K562 (cell line): ENCODE data around the gene UGT1A9. TPM values are rescaled to one million over a fixed set of nuclear protein-coding genes. Genes with fewer than 3 reads are reported as not detected.

Source experiments
- ATAC-seq: fragments of 200-7000 bp; cut with Tn5 transposase; 3 replicates; pipeline ENCODE4 v1.9.1; 2020; ENCODE audit warnings: moderate library complexity
- BruUV-seq: library from RNA; stranded (reverse); fragments of 400-500 nt; replicated peaks from 2 replicates; lab custom pipeline; 2021; lab: Mats Ljungman, UMichigan
- CTCF ChIA-PET: fragments of 300-600 bp; formaldehyde crosslinking; extraction: SDS; loops from one replicate; lab custom pipeline; 2021; ENCODE audit warnings: low intra/inter-chr PET ratio; lab: Yijun Ruan, JAX
- POLR2A ChIA-PET: fragments of 300-600, 350-650 bp; sonication (Branson Sonifier 250); formaldehyde crosslinking; extraction: SDS; loops from one replicate; lab custom pipeline; 2021; ENCODE audit warnings: antibody characterized with exemption, inconsistent platforms; lab: Yijun Ruan, JAX
- DNase-seq, 4 experiments: peaks; one replicate each; pipeline versions ENCODE4 v3.0.0 to v3.0.0-alpha.2; 2011 to 2018; ENCODE audit warnings: low spot score in 3 of 4, mixed read lengths in 3 of 4; ENCODE audit errors: extremely low read depth in 1 of 4
- FAIRE-seq: peaks from 2 replicates; lab custom pipeline; 2011; peaks lifted over from hg19 to GRCh38; lab: Jason Lieb, UNC
- H2AFZ ChIP-seq: 2 replicates; pipeline ENCODE4 v1.6.0; 2011; ENCODE audit warnings: low read depth, low read length, control low read depth, inconsistent platforms
- H3K27ac ChIP-seq: fragments of 200-600 bp; 3 replicates; pipeline ENCODE4 v1.8.0; 2011; ENCODE audit warnings: low read depth, mild to moderate bottlenecking, control low read depth, inconsistent platforms, low read length, moderate library complexity, mixed read lengths; ENCODE audit errors: extremely low read depth
- H3K27me3 ChIP-seq, 2 experiments: fragments of 300-600 bp in 1 of 2; 2 replicates in 1 of 2; 3 replicates in 1 of 2; pipeline versions ENCODE4 v1.6.0 to v1.8.0; 2011; ENCODE audit warnings: inconsistent platforms in 2 of 2, low read length in 2 of 2, mild to moderate bottlenecking in 1 of 2, mixed read lengths in 1 of 2, moderate library complexity in 1 of 2; ENCODE audit not compliant: control insufficient read depth in 2 of 2, insufficient read depth in 2 of 2
- H3K36me3 ChIP-seq: fragments of 300-600 bp; 3 replicates; pipeline ENCODE4 v1.8.0; 2011; ENCODE audit warnings: mild to moderate bottlenecking, low read length, inconsistent platforms; ENCODE audit not compliant: control insufficient read depth, insufficient read depth
- H3K4me1 ChIP-seq, 2 experiments: fragments of 200-600 bp in 1 of 2; replicated peaks in 1 of 2; 2 replicates in 1 of 2; 3 replicates in 1 of 2; pipeline versions ENCODE4 v1.5.1 to v1.8.0; 2011; ENCODE audit warnings: inconsistent platforms in 2 of 2, low read length in 2 of 2, mild to moderate bottlenecking in 1 of 2, mixed read lengths in 1 of 2, moderate library complexity in 1 of 2; ENCODE audit not compliant: control insufficient read depth in 2 of 2, insufficient read depth in 2 of 2
- H3K4me2 ChIP-seq: 2 replicates; pipeline ENCODE4 v1.6.1; 2011; ENCODE audit warnings: low read length, control low read depth, inconsistent platforms, mixed read lengths; ENCODE audit not compliant: insufficient read depth
- H3K4me3 ChIP-seq: fragments of 200-600 bp; sonication (generic), shearing (Covaris generic); 2 replicates; pipeline ENCODE4 v1.5.1; 2016; ENCODE audit warnings: control low read depth, inconsistent platforms
- H3K79me2 ChIP-seq: fragments of 200-600 bp; 3 replicates; pipeline ENCODE4 v1.8.0; 2011; ENCODE audit warnings: low read length, inconsistent platforms; ENCODE audit not compliant: control insufficient read depth, insufficient read depth
- H3K9ac ChIP-seq, 2 experiments: 2 replicates each; pipeline versions ENCODE4 v1.6.0 to v1.6.1; 2011; ENCODE audit warnings: low read depth in 2 of 2, low read length in 2 of 2, control low read depth in 1 of 2, inconsistent platforms in 1 of 2, mild to moderate bottlenecking in 1 of 2, mixed read lengths in 1 of 2; ENCODE audit not compliant: insufficient read depth in 1 of 2
- H3K9me1 ChIP-seq: one replicate; pipeline ENCODE4 v1.6.0; 2011; ENCODE audit warnings: inconsistent platforms, mild to moderate bottlenecking, low read length, moderate library complexity; ENCODE audit not compliant: control insufficient read depth, insufficient read depth
- H3K9me3 ChIP-seq: replicated peaks from 2 replicates; pipeline ENCODE4 v1.5.1; 2011; ENCODE audit warnings: low read depth, low read length, inconsistent platforms; ENCODE audit not compliant: control insufficient read depth, insufficient read depth
- H4K20me1 ChIP-seq: replicated peaks from 2 replicates; pipeline ENCODE4 v1.6.1; 2011; ENCODE audit warnings: low read length, inconsistent platforms, mixed read lengths; ENCODE audit not compliant: control insufficient read depth, insufficient read depth
- HOXB6 ChIP-seq: fragments of 250-450 bp; sonication (Bioruptor Pico); IDR thresholded peaks from 2 replicates; pipeline ENCODE4 v1.5.1; 2022; ENCODE audit warnings: mild to moderate bottlenecking, borderline replicate concordance
- MTA3 ChIP-seq: fragments of 450-650 bp; formaldehyde crosslinking; IDR thresholded peaks from 2 replicates; pipeline ENCODE4 v1.6.1; 2017; ENCODE audit warnings: mild to moderate bottlenecking, borderline replicate concordance
- NEUROD1 ChIP-seq: fragments of 150-350 bp; IDR thresholded peaks from 2 replicates; pipeline ENCODE4 v1.6.1; 2014; ENCODE audit warnings: borderline replicate concordance, low read length, low read depth; ENCODE audit not compliant: partially characterized antibody
- WGBS: fragments of 100-300 bp; shearing (Covaris generic); methylation state at CpG from one replicate; pipeline ENCODE4 v1.1.6; 2016; ENCODE audit warnings: low coverage, mixed read lengths; ENCODE audit not compliant: insufficient coverage; ENCODE audit errors: missing lambda C conversion rate; 5-methylcytosine and 5-hydroxymethylcytosine counted together
- in situ Hi-C: fragments of 300-500 bp; cut with MboI; formaldehyde crosslinking; loops from 4 replicates; pipeline ENCODE4 v1.15.0; 2018; ENCODE audit warnings: inconsistent platforms, mixed read lengths
- intact Hi-C: fragments of 100-400 bp; cut with micrococcal nuclease; formaldehyde crosslinking; loops from 2 replicates; pipeline ENCODE4 v1.14.2; 2022
- polyA plus RNA-seq, 8 experiments: library from polyadenylated mRNA; depleted of rRNA in 4 of 8; stranded (reverse) in 5 of 8; unstranded in 3 of 8; fragments of >200 nt; fragmentation: Nextera tagmentation in 2 of 8; fragmentation: Illumina TruSeq in 1 of 8; extraction: Ambion mirVana in 2 of 8; extraction: Trizol in 1 of 8; gene quantifications; 2 replicates each; pipeline versions ENCODE4 v1.2.1 to v1.2.3, GENCODE V29; 2011 to 2014; ENCODE audit warnings: inconsistent platforms in 1 of 8, missing spikeins in 1 of 8
- total RNA-seq, 7 experiments: library from RNA; depleted of rRNA in 6 of 7; stranded (reverse); fragments of >200 nt in 6 of 7; fragmentation: Illumina TruSeq in 2 of 7; extraction: Trizol in 2 of 7; gene quantifications; 2 replicates each; pipeline versions ENCODE4 v1.2.1 to v1.2.3, GENCODE V29; 2011 to 2021; ENCODE audit warnings: low replicate concordance in 1 of 7

The UGT1A9 gene
- total and polyA plus RNA-seq, 9 of the 15 experiments (the other 6 are each of a cell fraction or from before 2014, with no cell fraction given), result 0.09 TPM; not detected in 8

- in situ Hi-C loops, result no loop called here
- WGBS, result 0% methylated on average over 4 of the region's 7 CpGs
Observed at GRCh38 chr2:233789554-233789953, 117.9 kb downstream of the UGT1A9 start.

GRCh38 chr2:233791151-233791882, 119.6 kb downstream of the UGT1A9 start:
- in situ Hi-C loops, result no loop called here
- CTCF ChIA-PET, result no interaction called here
- 5% methylated on average over 14 of the region's 18 CpGs for whole genome bisulfite sequencing
- H3K36me3 ChIP-seq, result no peaks in the 10 kb centered on the region
- H3K4me1 ChIP-seq, result no peaks in the 10 kb centered on the region; a peak in 1 of 5 replicates
- POLR2A ChIA-PET, result interaction anchor here (0.6 to 1.1 kb wide), 2 partner anchors 30 to 42 kb away, joined by 4 read pairs; no protein-coding TSS in a partner anchor
- H3K9ac ChIP-seq, result no peak overlapping the region
- H3K4me2 ChIP-seq, result no peak overlapping the region
- no peak overlapping the region for H2AFZ ChIP-seq
- DNase-seq, result no peak
- FAIRE-seq, result no peak
- H3K79me2 ChIP-seq, result no peaks in the 10 kb centered on the region
- BruUV-seq, result no TSS peak
- H3K27ac ChIP-seq, result no peak overlapping the region
- no peak for TF ChIP-seq HOXB6 (CRISPR knock-in tag)
- TF ChIP-seq, all 486 proteins: peak for 0
- Histone ChIP-seq H3K9me3 (no peaks in the 10 kb centered on the region), H3K27me3 (peaks cover 0 to 44% of the 10 kb centered on the region in 2 experiments; a peak in 2 of 5 replicates), H3K9me1 (no peaks in the 10 kb centered on the region), H4K20me1 (no peaks in the 10 kb centered on the region), H3K4me3 (no peak overlapping the region)
- no peak for ATAC-seq
- intact Hi-C loops, result no loop called here

More at GRCh38 chr2:233789554-233789953, 117.9 kb downstream of the UGT1A9 start:
- POLR2A ChIA-PET, result no interaction called here
- BruUV-seq, result no TSS peak
- Histone ChIP-seq H4K20me1 (no peaks in the 10 kb centered on the region), H3K9me3 (no peaks in the 10 kb centered on the region)
- TF ChIP-seq NEUROD1 (no peak), MTA3 (no peak)
- TF ChIP-seq, all 486 proteins: peak for 0
- no peak for FAIRE-seq
- intact Hi-C loops, result no loop called here
- no peak overlapping the region for H3K4me3 ChIP-seq
- H3K27ac ChIP-seq, result no peak overlapping the region
- no peak overlapping the region for H2AFZ ChIP-seq
- H3K36me3 ChIP-seq, result no peaks in the 10 kb centered on the region
- H3K79me2 ChIP-seq, result no peaks in the 10 kb centered on the region
- peaks cover 0 to 41% of the 10 kb centered on the region in 2 experiments; a peak in 2 of 5 replicates for H3K27me3 ChIP-seq
- no peaks in the 10 kb centered on the region for H3K9me1 ChIP-seq
- CTCF ChIA-PET, result no interaction called here
- H3K4me1 ChIP-seq, result no peaks in the 10 kb centered on the region; a peak in 1 of 5 replicates
- ATAC-seq, result no peak
- no peak for DNase-seq
- H3K4me2 ChIP-seq, result no peak overlapping the region
- no peak overlapping the region for H3K9ac ChIP-seq
